Ramos (cell line): ENCODE data around the gene AKAP14.

Experiments used
- in situ Hi-C: fragments of 300-500 bp; cut with MboI; formaldehyde crosslinking; loops from one replicate; pipeline ENCODE4 v1.14.3; 2022; ENCODE audit warnings: low sequenced_read_pairs; ENCODE audit not compliant: unreplicated experiment

AKAP14 gene

DNA sequence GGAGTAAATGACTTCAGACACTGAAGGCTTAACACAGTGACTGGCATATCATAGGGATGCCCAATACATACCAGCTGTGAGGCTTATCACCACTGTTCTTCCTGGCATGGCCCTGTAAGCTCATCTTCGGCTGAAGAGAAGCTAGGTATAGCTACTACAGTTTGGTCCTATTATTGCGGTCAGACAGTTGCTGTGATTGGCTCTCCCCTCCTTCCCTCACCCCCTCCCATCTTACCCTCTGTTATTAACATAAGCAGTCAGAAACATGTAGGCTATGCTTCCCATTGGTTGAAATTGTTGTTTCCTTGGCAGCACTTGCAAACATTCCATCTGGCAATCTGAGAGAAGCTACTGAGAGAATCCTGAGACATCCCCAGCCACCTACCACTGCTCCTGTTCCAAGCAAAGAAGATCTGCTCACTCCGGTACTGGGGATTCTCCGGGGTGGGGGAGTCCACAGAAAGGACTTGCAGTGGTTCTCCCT is at the start of gene AKAP14:
Gene AKAP14, plus strand, starts transcription at position 51 of the 484 bp plus-strand sequence. CDS start 7,331 bp downstream, outside the sequence.
- in situ Hi-C loops: loop anchor here (25.0 kb wide), 1 partner anchor 384 kb away; no protein-coding TSS in a partner anchor

DNA sequence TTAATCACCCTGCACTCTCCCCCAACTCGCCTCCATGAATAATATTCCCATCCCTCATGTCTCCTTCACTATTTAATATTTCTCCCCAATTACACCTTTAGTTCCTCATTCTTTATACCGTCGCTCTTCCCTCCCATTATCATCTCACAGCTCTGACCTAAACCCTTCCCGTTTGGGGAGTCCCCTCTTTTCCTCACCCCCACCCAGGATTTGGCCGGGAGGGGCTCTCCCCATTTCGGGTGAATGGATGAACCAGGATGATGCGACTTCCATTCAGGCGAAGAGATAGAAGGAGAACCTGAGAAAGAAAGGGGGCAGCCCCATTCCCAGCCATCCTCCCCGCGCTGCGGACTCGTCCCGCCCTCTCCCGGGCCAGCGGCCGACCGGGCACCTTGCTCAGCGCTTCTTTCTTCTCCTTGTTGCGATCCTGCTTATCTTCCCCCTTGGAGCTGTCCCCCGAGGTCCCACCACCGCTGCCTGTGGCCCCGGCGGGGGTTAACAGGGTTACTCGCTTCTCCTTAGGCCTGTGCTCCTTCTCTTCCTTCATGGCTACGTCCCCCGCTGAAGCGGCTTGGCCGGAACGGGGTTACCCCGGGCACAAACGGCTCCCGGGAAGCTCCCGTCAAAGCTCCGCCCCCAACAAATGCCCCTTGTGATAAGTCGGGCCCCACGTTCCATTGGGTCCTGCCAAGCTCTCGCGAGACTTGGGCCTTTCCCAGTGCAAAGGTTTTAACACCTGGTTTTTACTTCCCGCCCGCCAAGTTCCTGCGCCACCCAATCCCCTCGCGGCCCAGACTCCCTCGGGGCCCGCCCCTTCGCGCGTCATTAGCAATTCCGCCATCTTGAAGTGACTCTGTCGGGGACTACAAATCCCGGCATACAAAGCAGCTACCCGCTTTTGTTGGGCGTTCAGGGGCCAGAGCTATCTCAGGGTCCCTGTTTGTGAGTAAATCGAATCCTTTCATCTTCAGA is 43.0 kb upstream of the AKAP14 start, which contains the start of gene UPF3B:
Gene UPF3B, minus strand, starts transcription at position 582 of the 972 bp plus-strand sequence. Its CDS starts 35 bp downstream, at position 547.
- in situ Hi-C loops: no loop called here

DNA sequence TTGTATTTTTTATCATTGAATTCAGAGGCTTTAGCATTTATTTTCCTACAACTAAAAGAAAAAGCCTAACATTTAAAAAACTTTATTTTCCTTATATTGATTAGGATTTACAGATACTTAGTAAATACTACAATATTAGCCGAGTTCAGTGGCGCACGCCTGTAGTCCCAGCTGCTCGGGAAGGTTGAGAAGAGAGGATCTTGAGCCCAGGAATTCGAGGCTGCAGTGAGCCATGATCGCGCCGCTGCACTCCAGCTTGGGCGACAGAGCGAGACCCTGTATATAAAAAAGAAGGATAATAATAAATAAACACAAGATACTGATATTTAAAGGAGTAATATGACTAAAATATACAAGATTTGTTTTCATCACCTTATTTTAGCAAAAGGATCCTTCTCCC is 42.2 kb upstream of the AKAP14 start:
- in situ Hi-C loops: no loop called here

DNA sequence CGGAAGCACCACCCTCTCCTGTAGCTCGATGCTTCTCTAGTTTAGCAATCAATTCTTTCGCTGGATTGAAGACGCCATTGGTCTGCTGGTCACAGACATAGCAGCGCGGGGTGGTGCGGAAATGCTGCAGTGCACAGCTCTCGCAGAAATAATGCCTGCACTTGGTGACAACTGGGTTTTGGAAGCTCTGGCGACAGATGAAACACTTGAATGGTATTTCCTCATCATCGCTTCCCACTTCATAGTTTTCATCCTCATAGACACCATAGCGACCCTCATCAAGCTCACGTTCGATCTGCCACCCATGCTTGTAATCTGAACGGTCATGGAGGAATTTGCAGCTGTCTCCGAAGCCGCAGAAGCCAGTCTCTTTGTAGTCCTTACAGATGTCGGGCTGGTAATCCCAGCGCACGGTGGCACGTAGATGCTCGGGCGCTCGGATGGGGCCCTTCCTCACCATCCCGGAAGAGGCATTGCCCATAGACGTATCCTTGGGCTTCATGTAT is 25.0 kb upstream of the AKAP14 start:
- in situ Hi-C loops: no loop called here

DNA sequence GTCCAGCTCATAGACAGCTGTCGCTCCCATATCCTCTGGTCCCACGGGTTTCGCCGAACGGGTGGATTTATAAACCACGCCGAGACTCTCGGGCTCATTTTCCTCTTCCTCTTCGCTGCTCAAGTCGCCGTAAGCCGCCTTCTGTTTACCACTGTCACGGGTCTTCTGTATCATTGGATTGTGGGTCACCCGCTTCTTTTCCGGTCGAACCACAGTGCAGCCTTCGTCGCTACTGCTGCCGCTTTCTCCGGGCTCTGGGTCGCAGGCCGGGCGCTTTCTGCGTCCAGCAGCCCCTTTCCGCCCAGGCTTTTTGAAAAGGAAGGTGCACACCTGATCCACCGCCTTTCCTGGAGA is 24.5 kb upstream of the AKAP14 start:
- in situ Hi-C loops: no loop called here

DNA sequence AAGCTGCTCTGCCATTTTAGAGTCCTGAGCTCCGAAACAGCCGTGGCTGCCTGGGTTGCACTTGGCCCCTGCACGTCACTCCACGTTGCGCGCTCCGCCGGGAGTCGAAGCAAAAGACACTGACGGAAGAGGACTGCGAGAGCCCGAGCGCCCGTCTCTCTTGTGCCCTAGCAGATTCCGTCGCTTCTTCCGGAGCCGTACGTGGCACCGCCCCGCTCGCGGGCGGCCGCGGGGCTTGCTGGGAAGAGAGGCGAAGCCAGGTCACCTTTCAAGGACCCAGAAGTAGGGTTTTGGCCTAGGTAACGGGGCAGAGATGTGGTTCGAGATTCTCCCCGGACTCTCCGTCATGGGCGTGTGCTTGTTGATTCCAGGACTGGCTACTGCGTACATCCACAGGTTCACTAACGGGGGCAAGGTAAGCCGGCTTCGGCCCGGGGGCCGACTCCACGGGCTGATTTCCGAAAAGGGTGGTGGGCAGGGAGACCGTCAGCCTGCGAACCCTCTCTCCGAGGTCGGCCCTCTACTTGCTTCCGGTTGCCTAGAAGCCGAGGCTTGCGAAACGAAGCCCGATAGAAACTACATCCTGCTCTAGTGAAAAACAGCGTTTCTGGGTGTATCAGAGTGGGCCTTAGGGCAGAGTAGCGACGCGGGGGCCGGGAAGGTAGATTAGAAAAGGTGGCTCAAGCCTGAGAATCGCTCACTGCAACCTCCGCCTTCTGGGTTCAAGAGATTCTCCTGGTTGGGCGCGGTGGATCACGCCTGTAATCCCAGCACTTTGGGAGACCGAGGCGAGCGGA is 23.9 kb upstream of the AKAP14 start, which contains the start of the genes NDUFA1 and RNF113A:
Gene NDUFA1, plus strand, starts transcription at position 234 of the 797 bp plus-strand sequence. Its CDS starts 80 bp downstream, at position 314.
Gene RNF113A, minus strand, starts transcription at position 135 of the 797 bp plus-strand sequence. Its CDS starts 120 bp downstream, at position 15.
- in situ Hi-C loops: no loop called here

DNA sequence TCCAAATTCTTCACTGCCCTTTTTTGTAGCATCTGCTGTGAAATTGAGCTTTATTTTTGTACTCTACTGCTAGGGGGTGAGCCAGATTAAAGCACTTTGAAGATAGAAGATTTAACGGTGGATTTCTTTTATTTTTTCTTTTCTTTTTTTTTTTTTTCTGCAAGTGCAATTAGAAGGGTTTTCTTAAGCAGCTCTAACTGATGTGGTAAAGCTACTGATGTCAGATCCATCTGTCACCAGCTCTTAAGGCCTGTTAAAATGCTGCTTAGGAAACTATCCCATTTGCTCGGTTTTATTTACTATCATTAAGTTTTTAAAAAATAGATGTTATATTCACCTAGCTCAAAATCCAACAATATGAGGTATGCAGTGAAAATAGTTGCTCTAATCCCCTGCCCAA is 17.0 kb upstream of the AKAP14 start:
- in situ Hi-C loops: loop anchor here (25.0 kb wide), 1 partner anchor 366 kb away; no protein-coding TSS in a partner anchor

DNA sequence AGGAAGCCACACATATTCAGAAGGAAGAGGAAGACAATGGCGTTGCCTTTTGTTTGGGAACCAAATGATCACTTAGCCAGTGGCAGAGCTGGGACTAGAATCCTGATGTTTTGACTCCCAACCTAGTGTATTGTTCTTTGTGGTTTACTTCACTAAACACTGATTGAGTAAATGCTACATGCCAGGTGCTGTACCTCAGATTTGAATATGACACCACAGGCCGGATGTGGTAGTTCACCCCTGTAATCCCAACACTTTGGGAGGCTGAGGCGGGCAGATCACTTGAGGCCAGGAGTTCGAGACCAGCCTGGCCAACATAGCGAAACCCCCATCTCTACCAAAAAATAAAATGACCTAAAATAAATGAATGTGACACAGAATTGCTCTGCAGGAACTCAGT is 15.6 kb upstream of the AKAP14 start:
- in situ Hi-C loops: loop anchor here (25.0 kb wide), 1 partner anchor 368 kb away; no protein-coding TSS in a partner anchor

DNA sequence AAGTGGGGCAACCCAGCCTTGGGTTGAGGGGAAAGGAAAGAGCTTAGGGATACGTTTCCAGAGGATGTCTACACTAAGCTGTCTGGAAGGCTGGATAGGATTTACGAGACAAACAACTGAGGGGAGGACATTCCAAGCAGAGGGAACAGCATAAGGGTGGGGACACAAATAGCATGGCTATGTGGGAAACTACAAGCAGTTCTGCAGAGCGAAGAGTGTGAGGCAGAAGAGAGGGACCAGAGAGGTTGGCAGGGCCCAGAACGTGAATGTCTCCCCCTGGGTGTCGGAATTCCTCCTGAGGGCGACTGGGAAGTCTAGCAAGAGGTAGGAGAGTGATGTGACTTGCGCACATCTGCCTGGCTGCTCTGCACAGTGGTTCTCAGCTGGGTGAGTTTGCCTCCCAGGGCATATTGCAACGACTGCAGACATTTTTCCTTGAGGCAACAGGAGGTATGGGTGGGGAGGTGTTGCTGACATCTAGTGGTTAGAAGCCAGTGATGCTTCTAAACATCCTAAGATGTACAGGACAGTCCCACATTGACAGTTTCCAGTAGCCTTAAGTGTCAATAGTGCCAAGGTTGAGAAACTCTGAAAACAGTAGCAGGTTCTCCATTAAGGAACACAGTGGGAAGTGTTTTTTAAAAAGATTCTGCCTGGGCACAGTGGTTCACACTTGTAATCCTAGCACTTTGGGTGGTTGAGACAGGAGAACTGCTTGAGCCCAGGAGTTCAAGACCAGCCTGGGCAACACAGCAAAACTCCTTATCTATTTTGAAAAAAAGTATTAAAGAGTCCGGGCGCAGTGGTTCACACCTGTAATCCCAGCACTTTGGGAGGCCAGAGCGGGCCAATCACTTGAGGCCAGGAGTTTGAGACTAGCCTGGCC is 14.9 kb upstream of the AKAP14 start:
- in situ Hi-C loops: loop anchor here (25.0 kb wide), 1 partner anchor 368 kb away; no protein-coding TSS in a partner anchor

DNA sequence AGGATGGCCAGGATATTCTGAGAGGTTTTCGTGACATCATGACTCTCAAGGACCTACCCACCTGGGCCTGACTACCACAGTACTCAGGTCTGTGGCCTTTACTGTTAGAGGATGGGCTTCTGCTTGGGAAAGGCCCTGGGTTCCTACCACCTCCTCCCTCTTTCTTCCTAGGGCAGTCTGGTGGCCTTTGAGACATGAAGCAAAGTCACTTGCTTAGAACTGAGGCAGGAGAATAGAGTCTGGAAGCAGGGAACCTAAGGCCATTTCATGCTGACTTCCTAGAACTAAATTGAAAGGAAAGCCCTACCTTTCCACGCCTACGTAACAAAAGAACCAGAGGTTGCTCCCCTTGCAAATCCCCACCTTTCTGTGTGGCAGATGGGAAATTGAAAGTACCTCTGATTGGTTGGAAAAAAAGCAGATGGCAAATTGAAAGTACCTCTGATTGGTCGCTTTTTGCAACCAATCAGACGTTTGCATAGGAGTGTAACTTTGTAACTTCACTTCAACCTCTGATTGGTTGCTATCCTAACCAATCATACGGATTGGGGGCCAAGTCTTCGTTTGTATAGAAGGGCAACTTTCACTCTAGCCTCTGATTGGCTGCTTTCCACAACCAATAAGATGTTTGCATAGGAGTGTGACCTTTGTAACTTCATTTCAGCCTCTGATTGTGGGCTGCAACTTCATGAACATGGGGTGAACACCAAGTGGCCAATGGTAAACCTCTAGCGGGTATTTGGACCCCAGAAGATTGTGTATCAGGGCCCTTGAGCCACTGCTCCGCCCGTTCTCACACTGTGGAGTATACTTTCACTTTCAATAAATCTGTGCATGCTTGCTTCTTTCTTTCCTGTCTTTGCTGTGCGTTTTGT is 9.9 kb upstream of the AKAP14 start:
- in situ Hi-C loops: loop anchor here (25.0 kb wide), 1 partner anchor 373 kb away; no protein-coding TSS in a partner anchor

DNA sequence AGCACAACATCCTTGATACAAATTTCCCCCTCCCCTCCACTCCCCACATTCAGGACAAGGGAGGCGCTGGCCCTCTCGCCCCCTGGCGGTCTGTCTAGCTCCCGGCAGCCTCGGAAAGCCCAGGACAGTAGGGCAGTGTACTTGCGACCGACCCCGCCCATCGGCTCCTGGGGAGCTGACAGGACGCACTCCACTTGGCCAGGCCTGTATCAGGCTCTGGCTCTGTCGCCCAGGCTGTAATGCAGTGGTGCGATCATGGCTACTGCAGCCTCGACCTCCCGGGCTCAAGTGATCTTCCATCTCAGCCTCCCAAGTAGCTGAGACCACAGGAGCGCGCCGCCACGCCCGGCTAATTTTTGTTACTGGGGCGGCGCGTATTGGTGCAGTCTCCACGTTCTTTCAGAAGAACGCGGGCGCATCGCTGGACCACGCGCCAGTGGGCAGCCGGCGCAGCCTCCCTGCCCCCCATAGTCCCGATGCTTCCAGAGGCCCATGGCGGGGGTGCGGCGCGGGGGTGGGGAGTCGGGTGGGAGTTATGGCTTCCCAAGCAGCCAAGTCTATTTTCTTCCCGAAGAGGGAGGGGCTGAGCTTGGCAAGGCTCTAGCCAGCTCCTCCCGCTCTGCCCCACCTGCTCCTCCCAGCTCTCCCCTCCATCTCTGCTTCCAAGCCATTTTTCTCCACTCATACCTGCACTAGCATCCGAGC is 7.8 kb upstream of the AKAP14 start:
- in situ Hi-C loops: loop anchor here (25.0 kb wide), 1 partner anchor 376 kb away; no protein-coding TSS in a partner anchor

DNA sequence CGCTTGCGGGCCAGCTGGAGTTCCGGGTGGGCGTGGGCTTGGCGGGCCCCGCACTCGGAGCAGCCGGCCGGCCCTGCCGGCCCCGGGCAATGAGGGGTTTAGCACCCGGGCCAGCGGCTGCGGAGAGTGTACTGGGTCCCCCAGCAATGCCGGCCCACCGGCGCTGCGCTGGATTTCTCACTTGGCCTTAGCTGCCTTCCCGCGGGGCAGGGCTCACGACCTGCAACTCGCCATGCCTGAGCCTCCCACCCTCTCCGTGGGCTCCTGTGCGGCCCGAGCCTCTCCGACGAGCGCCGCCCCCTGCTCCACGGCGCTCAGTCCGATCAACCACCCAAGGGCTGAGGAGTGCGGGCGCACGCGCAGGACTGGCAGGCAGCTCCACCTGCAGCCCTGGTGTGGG is 5.1 kb upstream of the AKAP14 start:
- in situ Hi-C loops: loop anchor here (25.0 kb wide), 1 partner anchor 378 kb away; no protein-coding TSS in a partner anchor

DNA sequence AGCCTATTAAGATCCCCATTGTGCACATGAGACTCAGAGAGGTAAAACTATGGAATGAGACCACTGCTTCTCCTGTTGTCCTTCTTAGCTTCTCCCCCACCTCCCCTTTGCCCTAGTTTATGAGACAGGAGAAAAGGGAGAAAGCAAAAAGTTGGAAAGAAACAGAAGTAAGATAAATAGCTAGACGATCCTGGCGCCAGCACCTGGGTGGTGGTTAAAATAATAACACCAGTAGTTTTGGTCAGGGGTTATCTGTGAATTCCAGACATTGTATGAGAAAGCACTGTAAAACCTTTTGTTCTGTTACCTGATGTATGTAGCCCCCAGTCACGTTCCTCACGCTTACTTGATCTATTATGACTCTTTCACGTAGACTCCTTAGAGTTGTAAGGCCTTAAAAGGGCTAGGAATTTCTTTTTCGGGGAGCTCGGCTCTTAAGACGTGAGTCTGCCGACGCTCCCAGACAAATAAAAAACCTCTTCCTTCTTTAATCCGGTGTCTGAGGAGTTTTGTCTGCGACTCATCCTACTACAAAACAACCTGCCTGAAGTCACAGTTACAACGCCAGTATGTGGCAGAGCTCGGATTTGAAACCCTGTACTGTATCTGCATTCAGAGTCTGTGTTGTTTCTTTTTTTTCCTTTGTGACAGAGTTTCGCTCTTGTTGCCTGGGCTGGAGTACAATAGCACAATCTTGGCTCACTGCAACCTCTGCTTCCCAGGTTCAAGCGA is 3.6 kb upstream of the AKAP14 start:
- in situ Hi-C loops: loop anchor here (25.0 kb wide), 1 partner anchor 380 kb away; no protein-coding TSS in a partner anchor

DNA sequence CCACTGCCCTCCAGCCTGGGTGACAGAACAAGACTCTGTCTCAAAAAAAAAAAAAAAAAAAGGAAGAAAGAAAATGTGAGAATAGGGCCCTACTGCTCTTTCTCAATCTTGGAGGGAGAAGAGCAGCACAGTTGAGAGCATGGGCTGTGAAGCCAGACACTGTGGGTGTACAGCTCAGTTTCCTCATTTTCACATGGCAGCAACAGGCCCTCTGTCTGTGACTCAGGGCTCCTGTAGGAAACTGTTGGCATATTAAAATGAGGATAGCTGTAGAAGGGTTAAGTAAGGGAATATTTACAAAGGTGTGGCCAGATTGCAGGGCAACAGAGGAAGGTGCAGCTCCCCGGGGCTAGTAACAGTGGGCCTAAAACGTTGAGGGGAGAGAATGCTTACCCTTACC is 3.4 kb downstream of the AKAP14 start:
- in situ Hi-C loops: loop anchor here (25.0 kb wide), 1 partner anchor 387 kb away; no protein-coding TSS in a partner anchor

DNA sequence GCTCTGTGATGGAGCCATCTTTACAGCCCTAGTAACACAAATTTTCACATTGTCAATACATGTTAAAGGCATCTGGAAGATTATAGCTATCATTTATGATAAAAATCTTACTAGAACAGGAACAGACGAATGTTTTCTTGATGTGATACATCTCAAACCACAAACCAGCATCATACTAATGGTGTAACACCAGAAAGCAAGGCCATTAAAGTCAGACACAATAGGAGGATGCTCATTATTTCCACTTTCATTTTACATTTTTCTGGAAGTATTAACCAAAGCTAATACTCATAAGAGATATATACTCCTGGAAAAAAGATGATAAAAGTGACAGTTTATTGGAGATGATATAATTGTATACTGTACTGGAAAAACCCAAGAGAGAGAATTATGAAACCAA is 5.3 kb downstream of the AKAP14 start:
- in situ Hi-C loops: no loop called here

DNA sequence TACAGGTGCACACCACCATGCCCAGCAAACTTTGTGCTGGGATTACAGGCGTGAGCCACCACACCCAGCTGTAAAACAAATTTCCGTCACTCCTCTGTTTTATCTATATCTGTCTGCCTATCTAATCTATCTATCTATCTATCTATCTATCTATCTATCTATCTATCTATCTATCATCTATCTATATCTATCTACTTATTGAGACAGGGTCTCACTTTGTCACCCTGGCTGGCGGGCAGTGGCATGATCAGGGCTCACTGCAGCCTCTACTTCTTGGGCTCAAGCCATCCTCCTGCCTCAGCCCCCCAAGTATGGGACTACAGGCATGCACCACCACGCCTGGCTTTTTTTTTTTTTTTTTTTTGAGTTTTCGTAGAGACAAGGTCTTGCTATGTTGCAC is 20.6 kb downstream of the AKAP14 start:
- in situ Hi-C loops: no loop called here

DNA sequence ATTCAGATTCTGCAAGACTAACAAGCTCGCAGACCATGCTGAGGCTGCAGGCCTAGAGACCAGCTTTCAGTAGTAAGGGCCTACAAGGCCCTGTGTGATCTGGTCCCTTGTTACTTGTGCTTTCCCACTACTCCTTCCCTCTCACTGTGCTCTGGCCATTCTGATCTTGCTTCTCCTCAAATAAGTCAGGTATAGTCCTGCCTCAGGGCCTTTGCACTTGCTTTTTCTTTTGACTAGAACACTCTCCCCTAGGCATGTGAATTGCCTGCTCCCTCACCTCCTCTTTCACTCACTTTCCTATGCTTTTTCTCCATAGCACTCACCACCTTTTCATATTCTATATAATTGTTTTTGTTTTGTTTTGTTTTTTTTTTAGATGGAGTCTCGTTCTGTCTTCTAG is 22.2 kb downstream of the AKAP14 start:
- in situ Hi-C loops: no loop called here
